GDM1 (cell line): ENCODE measurements around the gene SERPINB13.

Source experiments
- DNase-seq: peaks from one replicate; lab custom pipeline; 2025; lab: John Stamatoyannopoulos, UW

The SERPINB13 gene

GRCh38 chr18:63586966-63587365 lies at the start of gene SERPINB13:
TSS of gene SERPINB13 (plus strand) at chr18:63587343. CDS start at chr18:63588668, 1,325 bp downstream.
- no peak for DNase-seq

- no peak for DNase-seq
These were observed 47.1 kb upstream of the SERPINB13 start for GRCh38 chr18:63539904-63540510.

- no peak for DNase-seq
These were observed 45.1 kb upstream of the SERPINB13 start, which contains the start of gene SERPINB12 for GRCh38 chr18:63542069-63542468. TSS of gene SERPINB12 (plus strand) at chr18:63542369. CDS start at chr18:63556160, 13,791 bp downstream.

DNA sequence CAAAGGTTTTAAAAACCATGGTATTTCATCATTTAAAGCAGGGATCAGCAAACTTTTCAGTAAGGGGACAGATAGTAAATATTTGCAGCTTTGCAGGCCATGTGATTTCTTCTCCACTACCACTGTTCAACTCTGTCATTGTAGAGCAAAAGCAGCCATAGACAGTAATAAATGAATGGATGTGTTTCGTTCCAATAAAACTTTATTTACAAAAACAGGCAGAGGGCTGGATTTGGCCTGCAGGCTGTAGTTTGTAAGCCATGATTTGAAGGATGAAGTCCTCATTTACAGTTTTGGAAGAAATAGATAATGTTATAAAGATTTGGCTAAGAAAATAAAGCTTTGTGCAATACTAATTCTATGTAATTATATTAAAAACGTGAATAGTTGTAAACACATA lies 43.1 kb upstream of the SERPINB13 start:
- DNase-seq: no peak

DNA sequence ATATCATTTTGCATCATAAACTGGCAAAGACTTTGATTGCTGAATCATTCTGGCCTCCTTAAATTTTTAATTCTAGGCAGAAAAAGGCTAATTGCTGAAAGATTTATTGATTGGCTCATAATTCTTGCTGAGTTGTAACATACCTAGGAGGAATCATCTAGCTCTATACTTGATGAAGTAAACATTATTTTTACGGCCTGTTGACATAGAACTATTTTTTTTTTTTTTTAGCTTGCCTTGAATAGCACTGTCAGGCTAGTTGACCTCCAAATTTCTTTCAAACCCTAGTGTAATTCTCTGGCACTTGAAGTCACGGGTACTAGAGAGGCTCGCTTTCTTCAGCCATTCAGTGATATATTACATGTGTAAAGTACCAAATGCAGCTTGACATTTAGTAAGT lies 42.1 kb upstream of the SERPINB13 start:
- DNase-seq: no peak

DNA sequence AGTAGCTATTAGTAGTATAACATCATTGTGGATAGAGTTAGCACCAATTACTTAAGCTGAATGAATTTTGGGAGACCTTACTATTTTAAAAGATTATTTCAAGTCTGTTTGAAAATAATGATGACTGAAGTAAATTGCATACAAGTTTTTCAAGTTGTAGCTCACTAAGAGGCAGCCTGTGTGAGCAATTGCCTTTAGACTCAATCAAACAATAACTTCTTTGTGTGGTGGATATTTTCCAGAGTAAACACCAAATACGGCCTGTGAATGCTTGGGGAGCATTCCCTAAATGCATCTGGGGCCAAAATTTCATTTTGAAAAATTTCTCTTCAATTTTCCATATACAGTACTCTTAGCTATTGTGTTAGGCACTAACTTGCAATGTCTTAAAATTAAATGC lies 37.1 kb upstream of the SERPINB13 start:
- no peak for DNase-seq

- DNase-seq: no peak
These were observed 35.4 kb upstream of the SERPINB13 start for GRCh38 chr18:63551769-63552168.

GRCh38 chr18:63552581-63552980 lies 34.6 kb upstream of the SERPINB13 start:
- DNase-seq: no peak

DNA sequence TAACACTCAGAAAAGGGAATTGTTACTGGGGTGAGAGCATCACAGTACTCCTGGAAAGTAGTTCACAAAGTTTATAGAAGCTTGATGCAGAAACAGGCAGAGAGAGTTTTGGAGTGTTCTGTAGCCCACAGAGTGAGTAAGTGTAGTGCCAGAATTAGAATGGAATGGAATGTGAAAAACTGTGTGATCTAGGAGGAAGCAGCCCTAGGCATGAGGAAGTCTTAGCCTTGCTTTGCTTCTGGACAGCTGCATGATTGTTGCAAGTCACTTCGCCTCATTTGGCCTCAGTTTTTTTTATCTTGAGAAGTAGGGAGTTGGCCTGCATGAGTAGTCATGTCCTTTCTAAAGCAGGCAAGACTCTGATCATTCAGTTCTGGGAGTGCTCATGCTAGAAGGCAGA lies 34.1 kb upstream of the SERPINB13 start:
- peak; percentile 64 for DNase-seq

GRCh38 chr18:63559567-63560491 lies 27.3 kb upstream of the SERPINB13 start:
- no peak for DNase-seq

- no peak for DNase-seq
These were observed 24.9 kb upstream of the SERPINB13 start for GRCh38 chr18:63562284-63562683.

DNA sequence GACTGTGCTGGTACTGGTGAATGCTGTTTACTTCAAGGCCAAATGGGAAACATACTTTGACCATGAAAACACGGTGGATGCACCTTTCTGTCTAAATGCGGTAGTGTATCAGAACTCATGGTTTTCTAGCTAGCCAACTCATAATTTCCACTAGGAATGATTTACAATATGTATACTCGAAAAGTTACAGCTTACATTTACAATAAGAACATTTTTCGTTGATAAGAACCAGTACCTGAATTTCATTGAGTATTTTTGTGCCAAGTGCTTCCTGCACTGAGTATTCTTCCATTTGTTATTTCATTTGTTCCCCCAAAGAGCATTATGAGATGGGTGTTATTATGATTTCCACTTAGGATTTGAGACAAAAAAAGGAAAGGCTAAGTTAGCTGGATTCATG lies 23.1 kb upstream of the SERPINB13 start:
- DNase-seq: no peak

- no peak for DNase-seq
These were observed 22.6 kb upstream of the SERPINB13 start for GRCh38 chr18:63564561-63564960.

DNA sequence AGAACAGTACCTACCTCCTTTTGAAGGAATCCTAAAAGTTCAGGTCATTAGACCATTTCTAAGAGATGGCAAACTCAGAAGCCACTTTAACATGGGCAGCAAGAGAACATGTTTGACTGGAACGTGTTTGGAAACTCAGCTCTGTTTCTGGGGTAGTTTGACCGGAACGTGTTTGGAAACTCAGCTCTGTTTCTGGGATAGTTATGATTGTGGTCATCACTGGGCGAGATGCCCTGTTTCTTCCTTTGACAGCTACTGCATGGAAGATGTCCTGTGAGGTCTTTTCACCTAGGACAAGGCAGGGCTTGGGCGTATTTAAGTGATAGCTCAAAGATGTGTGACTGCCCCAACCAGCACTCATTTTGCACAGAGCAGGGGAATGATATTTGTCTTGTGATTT lies 19.9 kb upstream of the SERPINB13 start:
- no peak for DNase-seq

GRCh38 chr18:63567825-63568224 lies 19.3 kb upstream of the SERPINB13 start:
- no peak for DNase-seq

DNA sequence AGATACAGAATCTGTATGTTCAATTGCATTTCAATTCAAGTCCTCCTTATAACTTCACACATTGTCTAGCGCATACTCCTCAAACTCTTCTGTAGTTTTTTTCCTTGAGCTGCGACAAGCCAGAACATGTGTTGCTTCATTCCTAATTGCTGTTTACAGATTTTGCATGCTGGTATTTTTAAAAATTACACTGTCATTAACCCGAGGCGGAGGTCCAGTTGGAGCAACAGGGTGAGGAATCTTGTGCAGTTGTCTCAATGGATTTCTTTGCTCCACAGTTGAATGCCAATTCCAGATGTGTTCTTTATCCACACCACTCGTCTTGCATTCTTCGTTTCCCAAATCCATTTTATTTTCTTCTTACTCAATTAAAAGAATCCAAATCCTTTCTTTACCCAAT lies 16.4 kb upstream of the SERPINB13 start:
- no peak for DNase-seq

GRCh38 chr18:63575681-63576080 lies 11.5 kb upstream of the SERPINB13 start:
- no peak for DNase-seq

- peak; percentile 18 for DNase-seq
These were observed 8.7 kb upstream of the SERPINB13 start for GRCh38 chr18:63578357-63578958.

GRCh38 chr18:63579616-63580015 lies 7.5 kb upstream of the SERPINB13 start:
- no peak for DNase-seq

GRCh38 chr18:63585988-63586387 lies 1.2 kb upstream of the SERPINB13 start:
- no peak for DNase-seq

DNA sequence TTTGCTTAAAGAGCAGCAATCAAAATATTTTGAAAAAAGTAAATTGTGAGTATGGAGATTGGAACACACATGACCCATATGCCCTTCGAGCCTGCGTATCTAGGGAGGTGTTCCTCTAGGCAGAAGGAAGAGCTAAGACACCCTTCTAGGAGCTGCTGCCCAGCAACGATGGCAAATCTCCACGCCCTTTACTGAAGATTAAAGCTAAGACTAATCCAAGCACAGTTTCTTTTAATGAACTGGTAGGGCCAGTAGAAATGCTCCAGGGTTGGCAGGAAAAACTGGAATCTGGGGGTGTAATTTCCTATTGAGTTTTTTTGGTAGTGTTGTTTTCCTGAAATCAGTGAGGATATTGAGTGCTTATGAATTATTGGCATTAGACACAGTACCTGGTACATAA lies 712 bp upstream of the SERPINB13 start:
- DNase-seq: no peak

- DNase-seq: no peak
These were observed 1.8 kb downstream of the SERPINB13 start for GRCh38 chr18:63588909-63589308.

DNA sequence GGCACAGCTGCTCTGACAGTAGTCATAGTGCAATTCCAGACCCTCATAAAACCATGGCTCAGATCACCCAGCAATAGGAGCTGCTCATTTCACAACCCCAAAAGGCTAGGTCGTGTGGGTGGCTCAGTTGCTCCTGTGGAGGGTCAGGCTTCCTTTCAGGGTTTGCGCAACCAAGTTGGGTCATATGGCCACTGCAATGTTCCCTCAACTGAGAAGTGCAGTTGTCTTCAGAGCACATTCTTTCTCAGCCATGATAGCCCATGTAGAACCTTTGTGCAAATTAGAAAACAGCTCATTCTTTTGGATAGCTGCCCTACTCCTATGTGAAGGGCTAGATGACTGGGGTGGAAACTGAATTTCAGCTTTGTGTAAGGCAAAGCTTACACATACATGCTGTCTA lies 3.2 kb downstream of the SERPINB13 start:
- no peak for DNase-seq
